CD4-positive, alpha-beta T cell treated with Interleukin-17A for 1 hour (primary cell): Measurements from ENCODE around the gene MRPS11.
"Not testable (repeated sequence)": the region's sequence is repeated elsewhere in the genome, so short reads cannot be mapped to it uniquely, and the experiment has no call there.

Experiments used
- DNase-seq: peaks from one replicate; pipeline ENCODE4 v3.0.0-alpha.2; 2020

Gene MRPS11

GRCh38 chr15:88456733-88457132, 10.8 kb upstream of the MRPS11 start:
- DNase-seq, result no peak

- no peak for DNase-seq
These were observed 3.5 kb upstream of the MRPS11 start for GRCh38 chr15:88463870-88464532.

- DNase-seq, result no peak
These were observed 1.8 kb upstream of the MRPS11 start for GRCh38 chr15:88465633-88466224.

- DNase-seq, result no peak
These were observed 524 bp downstream of the MRPS11 start for GRCh38 chr15:88467935-88468528.

GRCh38 chr15:88468721-88469120, 1.2 kb downstream of the MRPS11 start:
- not testable (repeated sequence) for DNase-seq

- no peak for DNase-seq
These were observed 1.8 kb downstream of the MRPS11 start for GRCh38 chr15:88469321-88469720.

- no peak for DNase-seq
These were observed 3.3 kb downstream of the MRPS11 start for GRCh38 chr15:88470625-88471372.

GRCh38 chr15:88472225-88472624, 4.7 kb downstream of the MRPS11 start:
- no peak for DNase-seq

GRCh38 chr15:88473661-88474293, 6.3 kb downstream of the MRPS11 start:
- not testable (repeated sequence) for DNase-seq

- DNase-seq, result peak; percentile 38
These were observed 9.1 kb downstream of the MRPS11 start for GRCh38 chr15:88476635-88477060.

- no peak for DNase-seq
These were observed 9.6 kb downstream of the MRPS11 start for GRCh38 chr15:88477126-88477525.

GRCh38 chr15:88477904-88478303, 10.4 kb downstream of the MRPS11 start:
- no peak for DNase-seq

- no peak for DNase-seq
These were observed 11.7 kb downstream of the MRPS11 start for GRCh38 chr15:88479169-88479568.

GRCh38 chr15:88480981-88481380, 13.5 kb downstream of the MRPS11 start:
- DNase-seq, result no peak

GRCh38 chr15:88482263-88482662, 14.8 kb downstream of the MRPS11 start:
- DNase-seq, result no peak

GRCh38 chr15:88484682-88485331, 17.3 kb downstream of the MRPS11 start:
- DNase-seq, result no peak

GRCh38 chr15:88487178-88487795, 19.8 kb downstream of the MRPS11 start:
- no peak for DNase-seq

- DNase-seq, result no peak
These were observed 20.5 kb downstream of the MRPS11 start for GRCh38 chr15:88487796-88488523.

GRCh38 chr15:88489321-88489720, 21.8 kb downstream of the MRPS11 start:
- DNase-seq, result no peak

GRCh38 chr15:88490036-88490435, 22.5 kb downstream of the MRPS11 start:
- DNase-seq, result no peak

GRCh38 chr15:88491158-88491557, 23.6 kb downstream of the MRPS11 start:
- no peak for DNase-seq
